OCI-LY7 (cell line): ENCODE data around the gene CCDC192.

Source experiments
- CTCF ChIP-seq: fragments of 200-600 bp; sonication (generic); conservative IDR thresholded peaks from 2 replicates; pipeline ENCODE4 v1.5.1; 2014; ENCODE audit warnings: mild to moderate bottlenecking, antibody characterized with exemption, low read length, moderate library complexity, mixed read lengths
- EZH2phosphoT487 ChIP-seq: fragments of 200-600 bp; sonication (generic); IDR thresholded peaks from 2 replicates; pipeline ENCODE4 v1.6.1; 2018; ENCODE audit warnings: low read depth, borderline replicate concordance, mild to moderate bottlenecking, mixed run types, antibody characterized with exemption, low read length, moderate library complexity, mixed read lengths

GRCh38 chr5:127834554-127834953 is 131.4 kb downstream of the CCDC192 start:
- TF ChIP-seq CTCF (no peak), EZH2phosphoT487 (no peak)
